HG03097 (cell line): Measurements from ENCODE around the gene ZBTB17.
"Not testable (repeated sequence)": the region's sequence is repeated elsewhere in the genome, so short reads cannot be mapped to it uniquely, and the experiment has no call there.

Source experiments
- ATAC-seq: cut with Tn5 transposase; IDR thresholded peaks from one replicate; pipeline ENCODE4 v1.9.1; 2021; ENCODE audit not compliant: unreplicated experiment, low FRiP score

Gene ZBTB17

DNA sequence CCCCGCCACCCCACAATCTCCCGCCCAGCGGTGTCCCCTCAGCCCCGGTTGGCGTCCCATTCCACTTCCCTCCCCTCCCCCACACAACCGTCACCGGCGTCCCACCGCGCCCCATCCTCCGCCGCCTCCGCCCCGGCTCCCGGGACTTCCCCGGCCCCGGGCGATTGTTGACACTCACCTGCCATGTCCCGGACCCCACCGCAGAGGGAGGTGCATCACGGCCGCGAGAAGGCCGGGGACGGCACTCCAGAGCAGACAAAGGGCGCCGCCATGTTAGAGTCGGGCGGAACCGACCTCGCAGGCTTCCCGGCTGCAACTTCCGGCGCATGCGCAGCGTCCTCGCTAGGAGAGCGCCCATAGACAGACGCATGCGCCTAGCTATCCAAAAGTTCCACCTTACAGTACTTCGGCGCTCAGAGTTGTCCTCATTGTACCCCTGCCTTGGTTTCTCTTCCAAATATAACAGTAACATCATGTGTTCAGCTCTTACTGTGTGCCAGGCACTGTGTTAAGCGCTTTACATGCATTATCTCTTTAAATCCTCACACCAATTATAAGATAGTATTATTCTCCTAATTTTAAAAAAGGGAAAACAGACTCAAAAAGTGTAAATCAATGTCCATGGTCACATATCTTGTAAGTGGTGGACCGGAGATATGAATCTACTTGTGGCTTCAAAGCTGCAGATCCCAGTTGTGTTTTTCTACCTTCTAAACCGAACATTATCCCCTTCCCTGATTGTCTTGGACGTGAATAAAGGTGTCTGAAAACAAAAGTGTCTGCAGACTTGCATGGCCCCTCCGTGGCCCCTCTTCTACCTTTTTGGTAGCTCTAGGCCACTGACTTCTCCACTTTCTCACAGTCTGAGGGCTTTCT lies at the start of gene ZBTB17:
ZBTB17 (minus strand) TSS at position 297 of the 876 bp plus-strand sequence. CDS start 27,606 bp downstream, outside the sequence.
- peak; percentile 67 for ATAC-seq

DNA sequence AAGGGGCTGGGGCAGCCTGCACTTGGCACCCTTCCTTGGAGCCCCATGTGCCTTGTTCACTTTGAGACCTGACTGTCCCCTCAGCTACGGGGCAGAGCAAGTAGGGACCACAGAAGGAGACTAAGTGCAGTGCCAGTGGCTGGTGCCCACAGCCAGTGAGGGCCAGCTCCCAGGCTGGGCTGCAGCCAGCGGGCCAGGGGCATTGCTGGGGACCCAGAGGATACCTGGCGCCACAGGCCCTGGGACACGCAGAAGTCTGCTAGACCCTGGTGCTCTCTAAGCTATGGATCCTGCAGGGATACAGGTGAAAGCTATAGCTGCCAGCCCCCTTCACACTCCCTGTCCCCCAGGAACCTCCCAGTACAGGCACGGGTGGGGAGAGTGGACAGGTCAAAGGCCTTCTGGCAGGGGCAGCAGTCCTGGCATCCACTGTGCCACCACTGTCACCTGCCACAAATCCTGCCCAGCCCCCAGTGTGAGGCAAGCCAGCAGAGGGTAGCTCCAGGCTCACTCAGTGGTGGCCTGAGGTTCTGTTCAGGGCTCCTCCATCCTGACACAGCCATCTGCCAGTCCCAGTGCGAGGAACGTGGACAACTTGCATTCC lies 47.3 kb upstream of the ZBTB17 start:
- ATAC-seq = no peak

- no peak for ATAC-seq
These were observed 46.5 kb upstream of the ZBTB17 start for GRCh38 chr1:16022393-16022792.

- ATAC-seq = no peak
These were observed 45.8 kb upstream of the ZBTB17 start, which contains the start of gene CLCNKA for GRCh38 chr1:16021681-16022080. CLCNKA (plus strand) TSS chr1:16022036; CDS start chr1:16022620, 584 bp downstream.

- ATAC-seq = not testable (repeated sequence)
These were observed 45.0 kb upstream of the ZBTB17 start for GRCh38 chr1:16020878-16021277.

DNA sequence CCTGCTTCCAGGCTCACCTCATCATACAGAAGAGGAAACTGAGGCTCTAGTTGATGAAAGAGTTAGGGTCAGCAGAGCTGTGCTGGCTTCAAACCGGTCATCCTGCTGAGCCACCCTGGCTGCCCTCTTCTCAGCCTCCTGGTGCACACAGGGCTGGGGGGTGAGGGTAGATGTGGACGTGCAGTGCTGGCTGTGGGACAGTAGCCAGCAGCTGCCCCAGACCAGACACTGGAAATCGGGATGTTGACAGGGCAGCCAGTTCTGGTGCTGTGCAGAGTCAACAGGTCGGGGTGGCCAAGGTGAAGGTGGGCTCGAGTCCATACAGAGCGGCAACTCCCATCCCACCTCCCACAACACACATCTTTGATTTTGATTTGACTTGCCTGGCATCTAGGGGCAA lies 44.4 kb upstream of the ZBTB17 start:
- ATAC-seq = no peak

GRCh38 chr1:16019644-16020277 lies 43.9 kb upstream of the ZBTB17 start:
- ATAC-seq = no peak

DNA sequence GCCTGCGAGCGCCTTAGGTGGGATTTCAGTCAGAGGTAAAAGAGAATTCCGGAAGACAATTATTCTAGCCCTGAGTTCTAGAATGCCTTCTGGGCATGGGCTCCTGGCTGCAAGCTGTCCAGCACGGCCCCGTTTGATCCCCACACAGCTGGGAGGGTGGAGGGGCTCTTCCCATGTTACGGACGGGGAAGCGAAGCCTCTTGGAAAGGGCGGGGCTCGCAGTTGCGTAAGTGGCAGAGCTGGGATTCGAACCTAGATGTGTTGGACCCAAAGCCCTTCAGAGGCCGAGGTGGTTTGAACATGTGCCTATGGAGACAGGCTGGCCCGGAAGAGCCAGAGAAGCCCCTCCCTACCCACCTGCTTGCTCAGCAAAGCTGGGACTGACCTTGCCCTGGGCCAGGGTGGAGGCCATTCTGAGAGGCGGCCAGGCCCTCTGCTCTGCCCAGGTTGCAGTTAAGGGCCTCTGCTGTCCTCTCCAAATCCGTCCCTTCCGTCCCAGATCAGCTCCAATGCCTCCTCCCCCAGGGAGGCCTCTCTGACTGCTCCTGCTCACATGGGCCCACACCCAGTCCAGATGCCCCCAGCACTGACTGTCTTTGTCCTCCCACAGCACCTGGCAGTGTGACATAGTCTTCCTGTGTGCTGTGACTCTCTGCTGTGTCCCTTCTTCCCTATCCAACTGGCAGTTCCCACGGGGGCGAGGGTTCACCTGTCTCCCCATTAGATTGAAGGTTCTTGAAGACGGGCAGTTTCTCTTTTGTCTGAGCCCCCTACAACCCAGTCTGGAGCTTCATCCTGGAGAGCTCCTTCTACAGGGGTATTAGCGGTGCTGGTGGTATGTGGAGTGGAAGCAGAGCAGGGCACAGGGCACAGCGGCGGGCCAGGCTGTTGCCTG lies 43.1 kb upstream of the ZBTB17 start:
- ATAC-seq = no peak

GRCh38 chr1:16018308-16018707 lies 42.4 kb upstream of the ZBTB17 start:
- ATAC-seq = no peak

- ATAC-seq = no peak
These were observed 41.8 kb upstream of the ZBTB17 start, which contains the start of gene HSPB7 for GRCh38 chr1:16017461-16018303. HSPB7 (minus strand) TSS chr1:16018043; CDS start chr1:16017963, 80 bp downstream.

DNA sequence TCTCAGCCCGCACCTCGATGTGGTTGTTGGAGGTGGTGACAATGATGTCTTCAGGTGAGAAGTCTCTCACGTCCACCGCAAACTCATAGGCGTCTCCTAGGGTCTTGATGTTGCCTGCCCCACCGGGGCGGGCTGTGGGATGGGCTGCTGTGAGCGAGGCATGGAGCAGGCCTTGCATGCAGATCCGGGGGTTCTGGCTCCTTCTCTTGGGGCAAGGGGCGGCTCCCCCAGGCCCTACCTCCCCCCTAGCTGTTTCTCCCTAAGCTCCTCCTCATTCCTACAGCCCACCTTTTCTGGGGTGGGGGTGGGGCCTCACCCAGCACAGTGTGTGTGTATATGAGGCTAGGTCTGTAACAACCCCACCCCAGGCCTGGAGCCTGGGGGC lies 41.2 kb upstream of the ZBTB17 start:
- ATAC-seq = no peak

GRCh38 chr1:16015960-16016901 lies 40.3 kb upstream of the ZBTB17 start:
- ATAC-seq = no peak

DNA sequence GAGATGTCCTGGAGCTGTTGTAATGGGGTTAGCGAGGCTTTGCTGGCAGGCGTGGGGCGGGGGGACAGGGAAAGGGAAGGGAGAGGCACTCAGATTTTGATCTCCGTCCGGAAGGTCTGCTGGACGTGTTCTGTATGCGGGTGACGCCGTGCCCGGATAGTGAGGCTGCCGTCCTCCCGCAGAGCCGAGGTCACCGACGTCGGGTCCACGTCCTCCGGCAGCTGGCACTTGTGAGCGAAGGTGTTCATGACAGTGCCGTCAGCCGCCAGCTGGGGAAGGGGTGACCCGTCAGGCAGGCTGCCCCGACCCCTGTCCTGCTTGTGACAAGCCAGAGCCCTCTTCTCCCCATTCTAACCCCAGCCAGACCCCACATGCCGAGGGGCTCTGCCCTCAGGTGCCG lies 39.6 kb upstream of the ZBTB17 start:
- no peak for ATAC-seq

DNA sequence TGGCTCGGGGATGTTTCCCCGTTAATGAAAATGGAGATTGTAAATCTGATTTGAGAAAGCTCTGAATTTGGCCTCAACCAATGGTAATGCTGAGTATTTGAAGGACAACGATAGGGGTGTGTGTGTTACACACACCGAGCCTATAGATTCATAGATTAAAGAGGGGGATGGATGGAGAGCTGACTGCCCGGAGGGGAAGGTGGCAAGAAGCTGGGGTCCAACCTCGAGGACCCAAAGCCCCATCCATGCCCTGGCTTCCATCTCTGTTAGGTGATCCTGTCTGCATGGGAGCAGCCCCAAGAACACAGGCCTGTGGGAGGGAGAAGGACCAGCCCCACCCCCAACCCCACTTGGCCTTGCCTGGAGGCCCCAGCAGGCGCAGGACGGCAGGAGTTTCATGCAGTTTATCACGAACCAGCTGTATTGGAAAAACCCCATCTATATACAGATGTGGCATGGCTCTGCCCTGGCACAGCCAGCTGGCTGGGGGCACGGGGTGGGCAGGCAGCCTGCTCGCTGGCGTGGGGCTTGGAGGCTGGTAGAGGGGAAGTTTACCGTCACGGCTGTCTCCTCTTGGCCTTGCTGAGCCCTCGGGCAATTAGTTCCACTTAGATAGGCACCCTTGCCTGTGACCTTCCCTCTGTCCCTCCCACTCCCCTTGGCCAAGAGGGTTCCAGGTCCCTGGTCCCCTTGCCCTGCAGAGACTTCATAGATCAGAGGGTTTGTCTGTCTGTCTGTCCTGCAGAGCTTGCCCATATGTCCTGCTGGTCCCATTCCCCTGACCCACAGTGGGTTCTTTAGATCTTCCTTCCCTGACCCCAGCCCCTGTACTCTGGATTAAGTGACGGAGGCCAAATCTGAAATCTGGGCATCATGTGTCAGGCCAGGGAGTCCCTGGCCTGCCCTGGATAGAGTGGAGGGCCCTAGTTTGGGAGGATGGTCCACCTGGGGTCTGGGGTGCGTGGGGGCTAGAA lies 38.9 kb upstream of the ZBTB17 start:
- no peak for ATAC-seq

DNA sequence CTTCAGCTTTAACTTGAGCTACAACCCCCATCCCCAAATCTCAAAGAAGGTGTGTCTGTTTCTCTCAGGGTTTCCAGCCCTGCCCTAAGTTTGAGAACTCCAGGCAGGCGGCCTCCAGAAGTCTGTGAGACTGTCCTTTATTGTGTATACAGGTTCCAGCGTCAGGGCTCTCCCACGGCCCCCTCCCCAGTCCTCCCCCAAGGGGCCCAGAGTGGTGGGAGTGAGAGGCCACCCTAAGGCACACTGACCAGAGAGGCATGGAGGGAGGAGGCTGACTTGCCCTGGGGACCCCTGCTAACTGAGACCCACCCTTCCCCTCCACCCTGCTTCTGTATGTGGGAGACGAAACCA lies 38.0 kb upstream of the ZBTB17 start:
- ATAC-seq = no peak

DNA sequence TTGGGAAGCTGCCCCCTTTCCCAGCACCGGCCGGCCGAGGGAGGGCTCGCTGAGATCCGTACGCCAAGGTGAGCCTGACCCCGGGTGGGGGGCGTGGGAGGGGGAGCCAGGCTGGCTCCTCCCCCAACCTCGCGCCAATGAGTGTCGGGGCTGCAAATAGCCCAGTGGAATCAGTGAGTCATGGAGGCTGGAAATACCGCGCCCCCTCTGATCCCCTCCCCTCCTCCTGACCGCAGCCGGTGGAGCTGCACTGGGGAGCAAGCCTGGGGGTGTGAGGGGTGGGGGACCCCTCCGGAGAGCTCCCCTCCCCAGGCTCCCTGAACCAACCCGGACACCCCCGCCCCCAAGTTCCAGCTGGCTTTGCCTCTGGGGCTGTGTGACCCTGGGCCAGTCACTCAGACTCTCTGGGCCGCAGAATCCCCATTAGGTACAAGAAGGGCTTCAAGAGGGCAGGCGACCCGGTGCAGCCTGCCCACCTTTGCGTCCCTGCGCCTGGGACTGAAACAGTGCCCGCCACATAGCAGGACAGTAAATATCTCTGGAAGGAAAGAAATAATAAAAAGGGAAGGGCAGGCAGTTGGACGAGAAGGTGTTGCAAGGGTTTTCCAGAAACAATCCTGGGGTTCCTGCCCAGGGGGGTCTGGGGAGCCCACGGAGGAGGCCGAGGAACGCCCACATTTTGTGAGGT lies 37.5 kb upstream of the ZBTB17 start:
- ATAC-seq = no peak
